Measurements from ENCODE around the gene RRH. TPM values are rescaled to one million over a fixed set of nuclear protein-coding genes. Genes with fewer than 3 reads are reported as not detected.
"Not testable (repeated sequence)": the region's sequence is repeated elsewhere in the genome, so short reads cannot be mapped to it uniquely, and the experiment has no call there.

RRH gene
- 0.64 TPM in 1 of 2 replicates, not detected in the other for total RNA-seq
- 0.12 TPM for total RNA-seq (2013)
- polyA plus RNA-seq, result 0.12 and 0.28 TPM in 2 replicates
- polyA minus RNA-seq, result not detected in 2 replicates

GRCh38 chr4:109827672-109828071, at the start of gene RRH:
Gene RRH, plus strand, starts transcription at chr4:109827972. Its CDS starts 56 bp downstream, at chr4:109828028.
- TF ChIP-seq EZH2 (IDR thresholded peaks at IDR 0.05; ENCODE audit: borderline replicate concordance, insufficient read depth, low read depth, low read length, poor library complexity, severe bottlenecking) (no peak), CTCF (IDR thresholded peaks at IDR 0.05) (no peak)
- no peak within 1 kb of the TSS for H3K4me3 Mint-ChIP-seq
- Histone ChIP-seq H3K36me3 (replicated peaks in 1 of 2; ENCODE audit: control extremely low read depth in 1 of 2, control insufficient read depth in 1 of 2, extremely low read depth in 1 of 2, insufficient read depth in 2 of 2, low read length in 1 of 2) (peaks cover 0 to 22% of the 10 kb centered on the region in 2 experiments), H4K20me1 (ENCODE audit: control insufficient read depth, insufficient read depth, low read length, poor library complexity, severe bottlenecking) (no peaks in the 10 kb centered on the region), H3K4me1 (ENCODE audit: control insufficient read depth in 2 of 2, insufficient read depth in 2 of 2, low read length in 2 of 2) (no peaks in the 10 kb centered on the region), H3K4me2 (replicated peaks; ENCODE audit: low read depth, low read length, poor library complexity, severe bottlenecking) (no peak within 1 kb of the TSS), H3K4me3 (ENCODE audit: control extremely low read depth in 1 of 5, extremely low read depth in 1 of 5, insufficient read depth in 1 of 5, low read depth in 2 of 5, low read length in 4 of 5) (no peak within 1 kb of the TSS), H2AFZ (ENCODE audit: insufficient read depth, low read depth, low read length, poor library complexity, severe bottlenecking) (no peak within 1 kb of the TSS), H3K9ac (ENCODE audit: low read length) (no peak within 1 kb of the TSS), H3K9me3 (ENCODE audit: control extremely low read depth in 1 of 3, control insufficient read depth in 2 of 3, insufficient read depth in 1 of 3, low read length in 2 of 3) (no peaks in the 10 kb centered on the region), H3K79me2 (ENCODE audit: control insufficient read depth, insufficient read depth, low read length) (no peaks in the 10 kb centered on the region), H3K27ac (ENCODE audit: low read length in 2 of 2) (no peak within 1 kb of the TSS), H3K27me3 (replicated peaks in 1 of 4; ENCODE audit: control extremely low read depth in 1 of 4, control insufficient read depth in 3 of 4, insufficient read depth in 4 of 4, low read length in 3 of 4) (no peaks in the 10 kb centered on the region)
- CTCF ChIA-PET, result interaction anchor here (1.0 to 4.8 kb wide), 4 partner anchors 395 to 1255 kb away, joined by 3 to 28 read pairs (median 22); partner anchors contain the start of gene SEC24B
- POLR2A ChIA-PET, result no interaction called here
- intact Hi-C loops (cut with micrococcal nuclease), result no loop called here
- ATAC-seq (ENCODE audit: low read depth), result no peak
- no peak within 1 kb of the TSS for H3K27ac Mint-ChIP-seq
- H3K4me1 Mint-ChIP-seq, result no peaks in the 10 kb centered on the region
- no peaks in the 10 kb centered on the region for H3K27me3 Mint-ChIP-seq
- no CpG with 5 or more reads among the region's 2 CpGs for WGBS (ENCODE audit: insufficient coverage)
- no peaks in the 10 kb centered on the region for H3K9me3 Mint-ChIP-seq (ENCODE audit: insufficient read depth)
- DNase-seq, result no peak

GRCh38 chr4:109782092-109782491, 45.7 kb upstream of the RRH start:
- CTCF ChIA-PET; DNase-seq; H3K4me3 Mint-ChIP-seq; H3K9me3 ChIP-seq (ENCODE audit: control extremely low read depth in 1 of 3, control insufficient read depth in 2 of 3, insufficient read depth in 1 of 3, low read length in 2 of 3); H3K27me3 Mint-ChIP-seq; H2AFZ ChIP-seq (ENCODE audit: insufficient read depth, low read depth, low read length, poor library complexity, severe bottlenecking); H3K27ac ChIP-seq (ENCODE audit: low read length in 2 of 2); H3K9me3 Mint-ChIP-seq (ENCODE audit: insufficient read depth); intact Hi-C loops (cut with micrococcal nuclease); H3K9ac ChIP-seq (ENCODE audit: low read length); H3K4me2 ChIP-seq (replicated peaks; ENCODE audit: low read depth, low read length, poor library complexity, severe bottlenecking); H3K27ac Mint-ChIP-seq; H3K79me2 ChIP-seq (ENCODE audit: control insufficient read depth, insufficient read depth, low read length); H3K4me3 ChIP-seq (ENCODE audit: control extremely low read depth in 1 of 5, extremely low read depth in 1 of 5, insufficient read depth in 1 of 5, low read depth in 2 of 5, low read length in 4 of 5); H3K4me1 ChIP-seq (ENCODE audit: control insufficient read depth in 2 of 2, insufficient read depth in 2 of 2, low read length in 2 of 2); ATAC-seq (ENCODE audit: low read depth); H3K4me1 Mint-ChIP-seq; H4K20me1 ChIP-seq (ENCODE audit: control insufficient read depth, insufficient read depth, low read length, poor library complexity, severe bottlenecking); H3K36me3 ChIP-seq (replicated peaks in 1 of 2; ENCODE audit: control extremely low read depth in 1 of 2, control insufficient read depth in 1 of 2, extremely low read depth in 1 of 2, insufficient read depth in 2 of 2, low read length in 1 of 2); POLR2A ChIA-PET; H3K27me3 ChIP-seq (replicated peaks in 1 of 4; ENCODE audit: control extremely low read depth in 1 of 4, control insufficient read depth in 3 of 4, insufficient read depth in 4 of 4, low read length in 3 of 4): not testable (repeated sequence)
- WGBS (ENCODE audit: insufficient coverage), result no CpG with 5 or more reads among the region's 2 CpGs
